Stimulated activated effector memory CD8-positive, alpha-beta T cell treated with anti-CD3 and anti-CD28 coated beads, Interleukin-12 subunit alpha, Interleukin-12 subunit beta, amount 100 ng/mL, for 72 hours (primary cell): Measurements from ENCODE around the gene HAP1.
"Not testable (repeated sequence)": the region's sequence is repeated elsewhere in the genome, so short reads cannot be mapped to it uniquely, and the experiment has no call there.

Source experiments
- ATAC-seq: fragments of 150-1000 bp; cut with Tn5 transposase; 2 replicates; pipeline ENCODE4 v1.10.0; 2021
- DNase-seq, 2 donors: peaks; one replicate each; pipeline ENCODE4 v3.0.0; 2021 to 2022; ENCODE audit warnings: low spot score in 2 of 2
- H3K27ac Mint-ChIP-seq: one replicate; pipeline ENCODE4 v1.8.0; 2022; ENCODE audit warnings: mild to moderate bottlenecking, mixed read lengths
- H3K36me3 Mint-ChIP-seq: one replicate; pipeline ENCODE4 v1.8.0; 2022; ENCODE audit warnings: mild to moderate bottlenecking, mixed read lengths
- H3K4me1 Mint-ChIP-seq: one replicate; pipeline ENCODE4 v1.8.0; 2022; ENCODE audit warnings: mixed read lengths
- H3K4me3 Mint-ChIP-seq: one replicate; pipeline ENCODE4 v1.8.0; 2022; ENCODE audit warnings: mild to moderate bottlenecking, mixed read lengths
- H3K9me3 Mint-ChIP-seq: one replicate; pipeline ENCODE4 v1.8.0; 2022; ENCODE audit warnings: mixed read lengths

The HAP1 gene

GRCh38 chr17:41691031-41691777 is 43.2 kb downstream of the HAP1 start:
- ATAC-seq (no peak), DNase-seq (peak in 1 of 2 donors; percentile 66)
- H3K9me3 Mint-ChIP-seq = no peaks in the 10 kb centered on the region
- H3K36me3 Mint-ChIP-seq = peaks cover 82% of the 10 kb centered on the region
- H3K27ac Mint-ChIP-seq = peak overlapping the region; percentile 100
- peaks cover 51% of the 10 kb centered on the region for H3K4me1 Mint-ChIP-seq
- H3K4me3 Mint-ChIP-seq = peak overlapping the region; percentile 92

- peak overlapping the region; percentile 100 for H3K27ac Mint-ChIP-seq
- H3K9me3 Mint-ChIP-seq = no peaks in the 10 kb centered on the region
- peak overlapping the region; percentile 92 for H3K4me3 Mint-ChIP-seq
- ATAC-seq (no peak), DNase-seq (no peak)
- H3K36me3 Mint-ChIP-seq = peaks cover 75% of the 10 kb centered on the region
- H3K4me1 Mint-ChIP-seq = peaks cover 44% of the 10 kb centered on the region
Measured at GRCh38 chr17:41690497-41690896, 43.9 kb downstream of the HAP1 start.

GRCh38 chr17:41689497-41690299 is 44.7 kb downstream of the HAP1 start:
- Mint-ChIP-seq H3K9me3 (no peaks in the 10 kb centered on the region), H3K36me3 (peaks cover 67% of the 10 kb centered on the region), H3K27ac (peak overlapping the region; percentile 100), H3K4me1 (peaks cover 39% of the 10 kb centered on the region), H3K4me3 (peak overlapping the region; percentile 92)
- DNase-seq = peak; percentile 52 to 83
- ATAC-seq = no peak

GRCh38 chr17:41688641-41689496 is 45.6 kb downstream of the HAP1 start, which contains the start of gene EIF1:
Gene EIF1, plus strand, starts transcription at chr17:41688885. Its CDS starts 154 bp downstream, at chr17:41689039.
- DNase-seq = peak; percentile 100
- peaks cover 59% of the 10 kb centered on the region for H3K36me3 Mint-ChIP-seq
- ATAC-seq = peak; percentile 83
- peak within 1 kb of the TSS; percentile 92 for H3K4me3 Mint-ChIP-seq
- peaks cover 39% of the 10 kb centered on the region for H3K4me1 Mint-ChIP-seq
- no peaks in the 10 kb centered on the region for H3K9me3 Mint-ChIP-seq
- H3K27ac Mint-ChIP-seq = peak within 1 kb of the TSS; percentile 100

- Mint-ChIP-seq H3K9me3 (no peaks in the 10 kb centered on the region), H3K27ac (peak overlapping the region; percentile 100), H3K36me3 (peaks cover 50% of the 10 kb centered on the region), H3K4me1 (peaks cover 39% of the 10 kb centered on the region), H3K4me3 (peak overlapping the region; percentile 92)
- peak in 1 of 2 donors; percentile 74 for DNase-seq
- ATAC-seq = peak; percentile 17
Measured at GRCh38 chr17:41687828-41688640, 46.4 kb downstream of the HAP1 start.

GRCh38 chr17:41686281-41686680 is 48.2 kb downstream of the HAP1 start:
- no peak for DNase-seq
- peaks cover 33% of the 10 kb centered on the region for H3K36me3 Mint-ChIP-seq

GRCh38 chr17:41685753-41686152 is 48.7 kb downstream of the HAP1 start:
- peaks cover 19% of the 10 kb centered on the region for H3K4me1 Mint-ChIP-seq
- peaks cover 27% of the 10 kb centered on the region for H3K36me3 Mint-ChIP-seq
- H3K9me3 Mint-ChIP-seq, H3K4me3 Mint-ChIP-seq, DNase-seq, ATAC-seq, H3K27ac Mint-ChIP-seq: not testable (repeated sequence)

More at GRCh38 chr17:41686281-41686680, 48.2 kb downstream of the HAP1 start:
- Mint-ChIP-seq H3K9me3 (no peaks in the 10 kb centered on the region), H3K4me3 (no peak overlapping the region), H3K27ac (no peak overlapping the region), H3K4me1 (peaks cover 23% of the 10 kb centered on the region)
- no peak for ATAC-seq

- H3K36me3 Mint-ChIP-seq = peaks cover 14% of the 10 kb centered on the region
- DNase-seq = no peak
- no peak overlapping the region for H3K27ac Mint-ChIP-seq
- ATAC-seq = no peak
- no peaks in the 10 kb centered on the region for H3K9me3 Mint-ChIP-seq
- H3K4me1 Mint-ChIP-seq = peaks cover 26% of the 10 kb centered on the region
- no peak overlapping the region for H3K4me3 Mint-ChIP-seq
Measured at GRCh38 chr17:41684035-41684434, 50.4 kb downstream of the HAP1 start.

- no peak for ATAC-seq
- H3K27ac Mint-ChIP-seq = no peak overlapping the region
- H3K4me3 Mint-ChIP-seq = no peak overlapping the region
Measured at GRCh38 chr17:41683441-41684007, 50.9 kb downstream of the HAP1 start.

GRCh38 chr17:41682631-41683030 is 51.8 kb downstream of the HAP1 start:
- Mint-ChIP-seq H3K4me1 (peaks cover 28% of the 10 kb centered on the region), H3K27ac (no peak overlapping the region), H3K4me3 (no peak overlapping the region), H3K9me3 (no peaks in the 10 kb centered on the region), H3K36me3 (peaks cover 10% of the 10 kb centered on the region)
- ATAC-seq (no peak), DNase-seq (no peak)

More at GRCh38 chr17:41683441-41684007, 50.9 kb downstream of the HAP1 start:
- Mint-ChIP-seq H3K36me3 (peaks cover 14% of the 10 kb centered on the region), H3K4me1 (peaks cover 28% of the 10 kb centered on the region), H3K9me3 (no peaks in the 10 kb centered on the region)
- no peak for DNase-seq

GRCh38 chr17:41681776-41682175 is 52.7 kb downstream of the HAP1 start:
- no peak overlapping the region for H3K27ac Mint-ChIP-seq
- H3K9me3 Mint-ChIP-seq = no peaks in the 10 kb centered on the region
- H3K4me1 Mint-ChIP-seq = peaks cover 33% of the 10 kb centered on the region
- H3K36me3 Mint-ChIP-seq = peaks cover 10% of the 10 kb centered on the region
- ATAC-seq (no peak), DNase-seq (no peak)
- H3K4me3 Mint-ChIP-seq = no peak overlapping the region

GRCh38 chr17:41680426-41681040 is 53.9 kb downstream of the HAP1 start:
- Mint-ChIP-seq H3K4me1 (peaks cover 38% of the 10 kb centered on the region), H3K4me3 (no peak overlapping the region), H3K36me3 (peaks cover 10% of the 10 kb centered on the region), H3K9me3 (no peaks in the 10 kb centered on the region), H3K27ac (peak overlapping the region; percentile 91)
- ATAC-seq (no peak), DNase-seq (no peak)

- DNase-seq = no peak
- peak overlapping the region; percentile 91 for H3K27ac Mint-ChIP-seq
Measured at GRCh38 chr17:41679740-41680425, 54.6 kb downstream of the HAP1 start.

More at GRCh38 chr17:41679740-41680425, 54.6 kb downstream of the HAP1 start:
- Mint-ChIP-seq H3K36me3 (peaks cover 10% of the 10 kb centered on the region), H3K4me1 (peaks cover 38% of the 10 kb centered on the region), H3K9me3 (no peaks in the 10 kb centered on the region), H3K4me3 (peak overlapping the region; percentile 73)
- no peak for ATAC-seq
